HCT116 (cell line): Measurements from ENCODE around the gene ADAM23. TPM values are rescaled to one million over a fixed set of nuclear protein-coding genes. Genes with fewer than 3 reads are reported as not detected.

Experiments used
- ATAC-seq: fragments of 200-7000 bp; cut with Tn5 transposase; 2 replicates; pipeline ENCODE4 v1.9.1; 2020; ENCODE audit warnings: mild to moderate bottlenecking, moderate library complexity
- BruUV-seq: library from RNA; stranded (reverse); fragments of 400-500 nt; replicated peaks from 2 replicates; lab custom pipeline; 2021; lab: Mats Ljungman, UMichigan
- CTCF ChIA-PET: fragments of 300-600 bp; sonication (Branson Sonifier 250); formaldehyde crosslinking; loops from one replicate; lab custom pipeline; 2021; ENCODE audit warnings: antibody characterized with exemption; lab: Charles Lee
- POLR2A ChIA-PET: fragments of 300-600, 350-600 bp; sonication (Branson Sonifier 250); formaldehyde crosslinking; loops from one replicate; lab custom pipeline; 2021; ENCODE audit warnings: antibody characterized with exemption; lab: Charles Lee
- RAD21 ChIA-PET, 2 experiments: fragments of 300-600 bp; sonication (Branson Sonifier 250); formaldehyde crosslinking; loops; one replicate each; lab custom pipeline; 2023; ENCODE audit warnings: low total read pairs in 2 of 2; ENCODE audit not compliant: uncharacterized antibody in 2 of 2, unreplicated experiment in 2 of 2, low non-redundant PET in 1 of 2; lab: Charles Lee
- DNase-seq: peaks from one replicate; pipeline ENCODE4 v3.0.0-alpha.2; 2010; ENCODE audit warnings: low read depth, low spot score
- H2AFZ ChIP-seq: fragments of 200-600 bp; shearing (Covaris generic), sonication (generic); 2 replicates; pipeline ENCODE4 v1.6.1; 2017; ENCODE audit warnings: low read depth, mixed run types, mixed read lengths, antibody characterized with exemption, low read length; ENCODE audit not compliant: poor library complexity, severe bottlenecking
- H3K27ac ChIP-seq: 2 replicates; pipeline ENCODE4 v1.5.1; 2012; ENCODE audit warnings: low read depth, low read length
- H3K27me3 ChIP-seq: fragments of 200-600 bp; sonication (generic); 2 replicates; pipeline ENCODE4 v1.6.1; 2016; ENCODE audit warnings: mixed run types, low read length, mixed read lengths; ENCODE audit not compliant: insufficient read depth
- H3K36me3 ChIP-seq, 2 experiments: fragments of 200-500 bp in 1 of 2; fragments of 200-600 bp in 1 of 2; sonication (Bioruptor generic) in 1 of 2; sonication (generic) in 1 of 2; 2 replicates each; pipeline versions ENCODE4 v1.5.1 to v1.6.1; 2014 to 2016; ENCODE audit warnings: low read length in 2 of 2, inconsistent platforms in 1 of 2, mixed read lengths in 1 of 2, mixed run types in 1 of 2; ENCODE audit not compliant: insufficient read depth in 2 of 2, control insufficient read depth in 1 of 2
- H3K4me1 ChIP-seq, 2 experiments: fragments of 200-600 bp in 1 of 2; sonication (generic) in 1 of 2; 2 replicates each; pipeline versions ENCODE4 v1.5.1 to v1.6.1; 2012 to 2017; ENCODE audit warnings: low read length in 2 of 2, inconsistent platforms in 1 of 2, mild to moderate bottlenecking in 1 of 2, mixed read lengths in 1 of 2, mixed run types in 1 of 2, moderate library complexity in 1 of 2; ENCODE audit not compliant: insufficient read depth in 2 of 2, control insufficient read depth in 1 of 2
- H3K4me2 ChIP-seq: fragments of 200-600 bp; sonication (generic); 2 replicates; pipeline ENCODE4 v1.6.1; 2017; ENCODE audit warnings: mixed run types, low read length, mixed read lengths
- H3K4me3 ChIP-seq, 2 experiments: fragments of 200-600 bp in 1 of 2; sonication (generic) in 1 of 2; replicated peaks in 1 of 2; 2 replicates each; pipeline ENCODE4 v1.5.1; 2011 to 2016; ENCODE audit warnings: low read length in 2 of 2, control low read depth in 1 of 2, low read depth in 1 of 2, mild to moderate bottlenecking in 1 of 2, mixed read lengths in 1 of 2, mixed run types in 1 of 2
- H3K79me2 ChIP-seq: fragments of 200-600 bp; sonication (generic); 2 replicates; pipeline ENCODE4 v1.6.1; 2017; ENCODE audit warnings: mild to moderate bottlenecking, mixed run types, low read length, moderate library complexity, mixed read lengths; ENCODE audit not compliant: insufficient read depth
- H3K9ac ChIP-seq: fragments of 200-600 bp; sonication (generic); 2 replicates; pipeline ENCODE4 v1.6.1; 2016; ENCODE audit warnings: low read length, mixed read lengths
- H3K9me2 ChIP-seq: fragments of 200-600 bp; sonication (generic), shearing (Covaris generic); 2 replicates; pipeline ENCODE4 v1.6.1; 2017; ENCODE audit warnings: mixed run types, mild to moderate bottlenecking, moderate library complexity; ENCODE audit not compliant: insufficient read depth
- H3K9me3 ChIP-seq, 2 experiments: fragments of 200-500 bp in 1 of 2; fragments of 200-600 bp in 1 of 2; sonication (Bioruptor generic) in 1 of 2; sonication (generic) in 1 of 2; 2 replicates each; pipeline ENCODE4 v1.6.1; 2014 to 2017; ENCODE audit warnings: low read length in 2 of 2, mixed read lengths in 2 of 2, inconsistent platforms in 1 of 2, low read depth in 1 of 2, mild to moderate bottlenecking in 1 of 2, mixed run types in 1 of 2, moderate library complexity in 1 of 2; ENCODE audit not compliant: control insufficient read depth in 1 of 2, insufficient read depth in 1 of 2
- H4K20me1 ChIP-seq: fragments of 200-600 bp; sonication (generic), shearing (Covaris generic); 2 replicates; pipeline ENCODE4 v1.6.1; 2017; ENCODE audit warnings: mixed run types, mild to moderate bottlenecking, moderate library complexity; ENCODE audit not compliant: insufficient read depth
- ATF3 ChIP-seq: IDR thresholded peaks from 2 replicates; pipeline ENCODE4 v1.6.1; 2012
- CTCF ChIP-seq, 3 experiments: fragments of 200-600 bp in 1 of 3; sonication (generic) in 1 of 3; IDR thresholded peaks in 2 of 3; conservative IDR thresholded peaks in 1 of 3; 2 replicates each; pipeline ENCODE4 v1.5.1; 2012 to 2017; ENCODE audit warnings: low read depth in 2 of 3, low read length in 2 of 3, antibody characterized with exemption in 1 of 3, borderline replicate concordance in 1 of 3, control low read depth in 1 of 3, mild to moderate bottlenecking in 1 of 3, mixed read lengths in 1 of 3, mixed run types in 1 of 3, moderate library complexity in 1 of 3; ENCODE audit not compliant: insufficient read depth in 1 of 3
- EGR1 ChIP-seq: IDR thresholded peaks from 2 replicates; pipeline ENCODE4 v1.6.1; 2012; ENCODE audit warnings: low read depth
- ELF1 ChIP-seq: IDR thresholded peaks from 2 replicates; pipeline ENCODE4 v1.6.1; 2012; ENCODE audit warnings: low read depth, borderline replicate concordance
- EZH2phosphoT487 ChIP-seq: fragments of 200-600 bp; IDR thresholded peaks from 2 replicates; pipeline ENCODE4 v1.6.1; 2018; ENCODE audit warnings: antibody characterized with exemption, borderline replicate concordance
- FOSL1 ChIP-seq: IDR thresholded peaks from 2 replicates; pipeline ENCODE4 v1.6.1; 2012; ENCODE audit warnings: low read depth
- POLR2A ChIP-seq: IDR thresholded peaks from 2 replicates; pipeline ENCODE4 v1.7.0; 2011; ENCODE audit warnings: borderline replicate concordance; ENCODE audit not compliant: insufficient read depth, insufficient read length; ENCODE audit errors: extremely low read depth
- RAD21 ChIP-seq: IDR thresholded peaks from 2 replicates; pipeline ENCODE4 v1.6.1; 2012; ENCODE audit warnings: low read depth, mild to moderate bottlenecking
- SIN3A ChIP-seq: IDR thresholded peaks from 2 replicates; pipeline ENCODE4 v1.6.1; 2012; ENCODE audit warnings: low read depth
- SP1 ChIP-seq: IDR thresholded peaks from 2 replicates; pipeline ENCODE4 v1.6.1; 2012; ENCODE audit warnings: low read depth
- TCF7L2 ChIP-seq: IDR thresholded peaks from 2 replicates; pipeline ENCODE4 v1.7.0; 2011; ENCODE audit warnings: borderline replicate concordance, inconsistent platforms; ENCODE audit not compliant: insufficient read depth, insufficient read length; ENCODE audit errors: extremely low read depth
- YY1 ChIP-seq: IDR thresholded peaks from 2 replicates; pipeline ENCODE4 v1.6.1; 2011; ENCODE audit warnings: low read length, low read depth, moderate library complexity, mild to moderate bottlenecking; ENCODE audit not compliant: insufficient replicate concordance; ENCODE audit errors: extremely low read depth
- ZBTB33 ChIP-seq: IDR thresholded peaks from 2 replicates; pipeline ENCODE4 v1.6.1; 2011; ENCODE audit warnings: mild to moderate bottlenecking, low read length, moderate library complexity; ENCODE audit not compliant: insufficient replicate concordance; ENCODE audit errors: extremely low read depth
- ZFX ChIP-seq: fragments of 450-650 bp; IDR thresholded peaks from 2 replicates; pipeline ENCODE4 v1.6.1; 2017
- ZNF274 ChIP-seq: fragments of 200-500 bp; sonication (Bioruptor generic); IDR thresholded peaks from 2 replicates; pipeline ENCODE4 v1.6.1; 2014; ENCODE audit warnings: mild to moderate bottlenecking, low read depth, low read length, inconsistent platforms
- intact Hi-C: fragments of 100-400 bp; cut with micrococcal nuclease; formaldehyde crosslinking; loops from 2 replicates; pipeline ENCODE4 v1.10.0; 2022
- total RNA-seq: library from RNA; stranded (reverse); gene quantifications from one replicate; pipeline ENCODE4 v1.2.1, GENCODE V29; 2021; ENCODE audit not compliant: unreplicated experiment

ADAM23 gene
- total RNA-seq, 1 experiment from 2014 or later, result 0.10 TPM

GRCh38 chr2:206540757-206541156 is 97.4 kb downstream of the ADAM23 start:
- H4K20me1 ChIP-seq, result no peaks in the 10 kb centered on the region
- no peaks in the 10 kb centered on the region for H3K79me2 ChIP-seq
- H3K4me3 ChIP-seq, result no peak overlapping the region
- no peaks in the 10 kb centered on the region for H3K9me3 ChIP-seq
- RAD21 ChIA-PET, result no interaction called here
- H3K9ac ChIP-seq, result no peak overlapping the region
- H3K9me2 ChIP-seq, result no peaks in the 10 kb centered on the region
- POLR2A ChIA-PET, result no interaction called here
- H3K27ac ChIP-seq, result no peak overlapping the region
- ATAC-seq, result no peak
- CTCF ChIA-PET, result no interaction called here
- no peaks in the 10 kb centered on the region for H3K36me3 ChIP-seq
- no peak overlapping the region for H3K4me2 ChIP-seq
- no peak for DNase-seq
- no peaks in the 10 kb centered on the region for H3K4me1 ChIP-seq
- H3K27me3 ChIP-seq, result no peaks in the 10 kb centered on the region
- no peak overlapping the region for H2AFZ ChIP-seq
- intact Hi-C loops, result no loop called here
- TF ChIP-seq EZH2phosphoT487 (no peak), ZNF274 (no peak), ATF3 (no peak), SIN3A (no peak), CTCF (IDR thresholded peaks at IDR 0.05 in 2 of 3, conservative IDR thresholded peaks at IDR 0.05 in 1 of 3; ENCODE audit: borderline replicate concordance in 1 of 3, insufficient read depth in 1 of 3, low read depth in 2 of 3, low read length in 2 of 3) (no peak)
- TF ChIP-seq, all 23 proteins: peak for 0
- BruUV-seq, result no TSS peak

- Histone ChIP-seq H3K9me3 (no peaks in the 10 kb centered on the region), H3K4me1 (no peaks in the 10 kb centered on the region), H3K79me2 (no peaks in the 10 kb centered on the region), H3K9ac (no peak overlapping the region), H3K4me2 (no peak overlapping the region), H3K9me2 (no peaks in the 10 kb centered on the region), H3K27ac (no peak overlapping the region), H3K4me3 (no peak overlapping the region), H3K27me3 (no peaks in the 10 kb centered on the region), H4K20me1 (no peaks in the 10 kb centered on the region), H2AFZ (no peak overlapping the region), H3K36me3 (no peaks in the 10 kb centered on the region)
- ChIA-PET POLR2A (no interaction called here), CTCF (no interaction called here), RAD21 (no interaction called here)
- intact Hi-C loops, result no loop called here
- BruUV-seq, result no TSS peak
- DNase-seq (no peak), ATAC-seq (no peak)
- TF ChIP-seq RAD21, result no peak
- no peak for TF ChIP-seq TCF7L2
- no peak for TF ChIP-seq ZBTB33
- no peak for TF ChIP-seq EGR1
- no peak for TF ChIP-seq SP1
- TF ChIP-seq ELF1, result no peak
- no peak for TF ChIP-seq FOSL1
- no peak for TF ChIP-seq YY1
- no peak for TF ChIP-seq POLR2A
- TF ChIP-seq ZFX, result no peak
These were observed 99.7 kb downstream of the ADAM23 start for GRCh38 chr2:206543073-206543472.
